ENCODE data around the gene SHANK3.

GRCh38 chr22:50683086-50683993 lies 10.7 kb downstream of the SHANK3 start:
- TF ChIP-seq, protein P1, sequence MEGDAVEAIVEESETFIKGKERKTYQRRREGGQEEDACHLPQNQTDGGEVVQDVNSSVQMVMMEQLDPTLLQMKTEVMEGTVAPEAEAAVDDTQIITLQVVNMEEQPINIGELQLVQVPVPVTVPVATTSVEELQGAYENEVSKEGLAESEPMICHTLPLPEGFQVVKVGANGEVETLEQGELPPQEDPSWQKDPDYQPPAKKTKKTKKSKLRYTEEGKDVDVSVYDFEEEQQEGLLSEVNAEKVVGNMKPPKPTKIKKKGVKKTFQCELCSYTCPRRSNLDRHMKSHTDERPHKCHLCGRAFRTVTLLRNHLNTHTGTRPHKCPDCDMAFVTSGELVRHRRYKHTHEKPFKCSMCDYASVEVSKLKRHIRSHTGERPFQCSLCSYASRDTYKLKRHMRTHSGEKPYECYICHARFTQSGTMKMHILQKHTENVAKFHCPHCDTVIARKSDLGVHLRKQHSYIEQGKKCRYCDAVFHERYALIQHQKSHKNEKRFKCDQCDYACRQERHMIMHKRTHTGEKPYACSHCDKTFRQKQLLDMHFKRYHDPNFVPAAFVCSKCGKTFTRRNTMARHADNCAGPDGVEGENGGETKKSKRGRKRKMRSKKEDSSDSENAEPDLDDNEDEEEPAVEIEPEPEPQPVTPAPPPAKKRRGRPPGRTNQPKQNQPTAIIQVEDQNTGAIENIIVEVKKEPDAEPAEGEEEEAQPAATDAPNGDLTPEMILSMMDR (IDR thresholded peaks at IDR 0.05) = no peak
- no peak for TF ChIP-seq POLR2A (IDR thresholded peaks at IDR 0.05)
- no peak for TF ChIP-seq EP300 (IDR thresholded peaks at IDR 0.05; ENCODE audit: low read depth)
- no peak for TF ChIP-seq POLR2AphosphoS5 (IDR thresholded peaks at IDR 0.05)

Data from transverse colon (tissue), 4 donors.